GM12864 (cell line): ENCODE measurements around the gene NR2F2.

Source experiments
- DNase-seq: peaks from one replicate; pipeline ENCODE4 v3.0.0-alpha.2; 2011; ENCODE audit warnings: low read depth
- H3K4me3 ChIP-seq: 2 replicates; pipeline ENCODE4 v1.5.1; 2011; ENCODE audit warnings: mild to moderate bottlenecking, low read depth, low read length, control low read depth
- TF ChIP-seq, protein P1 (sequence below): IDR thresholded peaks from 2 replicates; pipeline ENCODE4 v1.5.1; 2011; ENCODE audit warnings: low read depth, mild to moderate bottlenecking, moderate library complexity, low read length, control low read depth, inconsistent platforms; ENCODE audit errors: missing control alignments

The NR2F2 gene

DNA sequence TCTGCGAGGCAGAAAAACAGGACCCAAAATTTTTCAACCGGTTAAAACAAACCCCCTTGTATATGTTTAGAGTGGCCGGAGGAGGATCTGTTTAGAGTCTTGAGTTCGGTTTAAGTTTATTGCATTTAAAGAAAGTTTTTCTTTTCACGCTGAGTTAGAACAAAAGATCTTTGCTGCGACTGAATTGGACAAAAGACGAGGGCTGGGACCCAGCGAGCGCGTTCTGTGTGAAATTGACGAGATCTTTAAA is 9.8 kb downstream of the NR2F2 start:
- DNase-seq: no peak
- TF ChIP-seq, protein P1, sequence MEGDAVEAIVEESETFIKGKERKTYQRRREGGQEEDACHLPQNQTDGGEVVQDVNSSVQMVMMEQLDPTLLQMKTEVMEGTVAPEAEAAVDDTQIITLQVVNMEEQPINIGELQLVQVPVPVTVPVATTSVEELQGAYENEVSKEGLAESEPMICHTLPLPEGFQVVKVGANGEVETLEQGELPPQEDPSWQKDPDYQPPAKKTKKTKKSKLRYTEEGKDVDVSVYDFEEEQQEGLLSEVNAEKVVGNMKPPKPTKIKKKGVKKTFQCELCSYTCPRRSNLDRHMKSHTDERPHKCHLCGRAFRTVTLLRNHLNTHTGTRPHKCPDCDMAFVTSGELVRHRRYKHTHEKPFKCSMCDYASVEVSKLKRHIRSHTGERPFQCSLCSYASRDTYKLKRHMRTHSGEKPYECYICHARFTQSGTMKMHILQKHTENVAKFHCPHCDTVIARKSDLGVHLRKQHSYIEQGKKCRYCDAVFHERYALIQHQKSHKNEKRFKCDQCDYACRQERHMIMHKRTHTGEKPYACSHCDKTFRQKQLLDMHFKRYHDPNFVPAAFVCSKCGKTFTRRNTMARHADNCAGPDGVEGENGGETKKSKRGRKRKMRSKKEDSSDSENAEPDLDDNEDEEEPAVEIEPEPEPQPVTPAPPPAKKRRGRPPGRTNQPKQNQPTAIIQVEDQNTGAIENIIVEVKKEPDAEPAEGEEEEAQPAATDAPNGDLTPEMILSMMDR: no peak
- H3K4me3 ChIP-seq: no peak overlapping the region

DNA sequence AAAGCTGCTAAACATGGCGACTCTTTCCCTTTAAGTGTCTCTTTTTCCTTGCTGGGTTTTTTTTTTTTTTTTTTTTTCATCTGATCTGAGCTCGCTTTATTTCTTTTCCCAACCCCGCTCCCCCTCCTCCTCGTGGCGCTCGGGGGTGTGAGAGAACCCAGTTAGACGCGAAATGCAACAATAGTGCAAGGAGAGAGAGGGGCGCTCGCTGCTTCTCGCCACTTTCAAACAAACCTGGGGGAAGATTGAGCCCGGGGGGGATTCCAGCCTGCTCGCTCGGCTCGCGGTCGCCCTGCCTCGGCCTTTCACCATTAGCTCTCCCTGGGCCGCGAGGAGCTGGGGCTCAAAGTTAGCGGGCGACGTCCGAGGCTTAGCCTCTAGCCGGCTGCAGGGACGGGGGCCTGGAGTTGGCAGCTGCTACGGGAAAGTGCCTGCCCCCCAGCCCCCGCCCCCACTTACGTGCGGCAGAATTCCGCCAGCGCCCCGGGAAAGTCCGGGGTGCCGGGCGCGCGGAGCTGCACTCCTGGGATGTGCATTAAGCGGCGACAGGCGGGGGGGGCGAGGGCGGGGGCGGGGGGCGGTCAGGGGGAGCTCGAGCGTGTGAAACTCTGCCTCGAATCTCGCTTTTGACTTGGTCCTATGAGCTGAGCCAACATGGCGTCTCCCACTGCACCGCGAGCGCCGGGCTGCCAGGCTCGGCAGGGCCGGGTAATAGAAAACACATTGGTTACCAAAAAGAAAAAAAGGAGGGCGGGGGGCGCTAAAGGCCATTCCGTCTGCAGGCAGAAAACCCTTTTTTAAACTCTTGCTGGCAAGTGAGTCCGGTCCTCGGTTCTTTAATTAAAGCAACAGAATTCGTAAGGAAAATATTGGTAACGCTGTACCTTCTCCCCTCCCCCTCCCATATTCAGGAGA is 10.4 kb downstream of the NR2F2 start:
- no peak for DNase-seq

DNA sequence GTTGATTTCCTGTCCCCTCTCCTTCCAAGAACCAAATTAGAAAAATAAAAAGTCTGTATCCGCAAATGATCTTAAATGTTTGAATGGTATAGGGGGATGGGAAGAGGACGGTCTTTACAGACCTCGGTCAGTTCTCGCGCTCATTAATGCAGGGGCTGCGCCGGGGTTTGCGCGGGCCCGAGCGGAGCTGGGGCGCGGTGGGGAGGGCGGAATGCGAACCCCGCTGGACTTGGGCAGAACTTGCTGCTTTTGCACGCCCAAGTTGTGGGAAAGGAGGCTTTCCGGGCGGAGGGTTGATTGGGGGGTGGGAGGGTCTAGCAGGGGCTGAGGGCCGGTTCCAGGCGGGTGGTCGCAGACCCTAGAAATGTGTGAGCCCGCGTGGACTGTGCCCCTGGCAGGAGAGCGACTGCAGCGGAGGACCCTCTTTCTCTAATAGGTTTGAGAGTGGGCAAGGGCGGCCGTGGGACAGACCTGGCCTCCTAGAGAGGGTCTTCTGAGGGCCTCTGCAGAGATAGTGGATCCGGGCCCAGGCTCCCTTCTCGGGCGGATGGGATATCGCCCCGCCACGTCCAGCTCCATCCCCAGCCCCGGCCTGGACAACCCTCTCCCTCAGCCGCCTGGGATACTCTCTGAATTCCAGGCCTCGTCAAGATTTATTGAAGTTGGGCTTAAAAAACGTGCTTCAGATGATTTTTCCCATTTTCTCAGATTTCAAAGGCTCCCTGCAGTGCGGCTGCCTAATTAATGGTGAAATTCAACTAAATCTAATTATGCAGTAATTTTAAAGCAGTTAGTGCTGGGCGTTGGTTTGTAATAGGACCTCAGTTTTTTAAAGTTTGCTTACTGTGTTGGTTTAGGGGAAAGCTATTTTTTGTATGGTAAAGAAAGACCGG is 11.3 kb downstream of the NR2F2 start:
- TF ChIP-seq, protein P1: no peak
- DNase-seq: no peak
- H3K4me3 ChIP-seq: no peak overlapping the region

More for the DNA sequence above, 10.4 kb downstream of the NR2F2 start:
- no peak overlapping the region for H3K4me3 ChIP-seq
- TF ChIP-seq, protein P1: no peak

DNA sequence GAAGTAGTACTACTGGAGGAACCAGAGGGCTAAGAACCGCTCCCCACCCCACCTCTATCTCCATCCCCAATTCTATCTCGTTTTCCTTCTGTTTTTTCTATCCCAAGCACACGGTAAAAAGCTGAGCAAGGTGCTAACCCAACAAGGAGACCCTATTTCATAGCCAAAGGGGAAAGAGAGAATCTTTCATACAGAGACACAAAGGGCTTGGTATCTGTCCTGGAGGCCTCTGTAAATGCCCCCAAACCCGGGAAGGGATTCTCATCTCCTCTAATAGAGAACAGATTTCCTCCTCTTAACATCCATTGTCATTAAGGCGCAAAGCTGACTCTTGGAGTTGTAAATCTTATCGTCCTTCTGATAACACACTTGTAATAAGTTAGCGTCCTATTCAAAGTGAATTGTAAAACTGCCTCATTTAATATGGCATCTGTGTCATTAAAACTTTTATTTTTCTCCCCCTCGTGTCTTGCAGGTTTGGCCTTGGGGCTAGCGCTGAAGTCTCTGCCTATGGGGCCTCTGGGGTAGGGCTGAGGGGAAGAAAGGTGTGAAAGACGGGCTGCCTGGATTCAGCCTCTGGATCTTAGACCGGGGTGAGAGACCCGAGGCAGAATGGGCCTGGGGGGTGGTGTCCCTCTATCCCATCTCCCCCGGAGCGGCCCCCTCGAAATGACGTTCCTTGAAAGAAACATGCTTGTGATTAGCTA is 12.1 kb downstream of the NR2F2 start:
- TF ChIP-seq, protein P1: no peak
- H3K4me3 ChIP-seq: no peak overlapping the region

DNA sequence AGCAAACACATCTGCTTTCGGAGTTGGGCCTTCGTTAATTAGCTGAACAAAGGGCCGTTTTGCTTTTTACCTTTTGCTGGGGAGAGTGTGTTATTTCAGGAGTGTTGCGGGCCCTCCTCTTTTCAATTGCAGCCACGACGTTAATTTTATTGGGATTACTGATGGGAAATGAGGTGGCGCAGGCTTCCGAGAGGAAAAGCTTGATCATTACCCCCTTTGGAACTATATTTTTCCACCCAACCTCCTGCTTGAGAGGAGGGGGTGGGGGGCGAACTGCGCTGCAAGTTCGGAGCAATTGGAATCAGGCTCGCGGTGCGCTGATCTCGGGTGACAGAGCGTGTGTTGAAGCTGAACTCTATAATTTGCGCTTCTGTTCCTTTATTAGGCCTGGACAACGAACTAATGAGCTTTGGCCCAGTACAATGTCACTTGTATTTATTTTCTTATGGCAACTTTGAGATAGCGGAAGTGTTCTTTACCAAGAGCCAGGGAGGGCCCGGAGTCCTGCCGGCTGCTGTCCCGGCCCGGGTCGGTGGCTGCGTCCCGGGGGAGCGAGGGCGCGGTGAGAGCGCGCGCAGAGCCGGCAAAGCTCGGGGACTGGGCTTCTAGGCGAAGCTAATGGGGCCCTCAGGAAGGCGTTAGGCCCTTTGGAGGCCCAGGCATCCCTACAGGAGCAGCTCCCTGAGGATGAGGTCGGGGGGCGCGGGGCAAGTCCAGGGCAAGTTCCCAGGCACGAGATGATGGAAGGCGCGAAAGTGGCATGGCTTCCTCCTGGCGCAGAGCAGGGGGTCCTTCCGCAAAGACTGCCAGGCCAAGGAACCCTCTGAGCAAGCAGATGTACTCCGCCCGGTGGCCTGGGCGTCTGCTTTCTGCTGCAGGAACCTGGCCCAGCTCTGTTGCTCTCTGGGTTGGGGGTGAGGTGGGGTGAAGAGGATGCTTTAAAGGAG is 12.9 kb downstream of the NR2F2 start:
- no peak overlapping the region for H3K4me3 ChIP-seq
- TF ChIP-seq, protein P1: no peak
- no peak for DNase-seq

More for the DNA sequence above, 12.1 kb downstream of the NR2F2 start:
- DNase-seq: no peak
